OCI-LY3 (cell line): Measurements from ENCODE around the gene KCNMA1.

ENCODE experiments used
- EZH2phosphoT487 ChIP-seq: fragments of 200-600 bp; shearing (Covaris generic); IDR thresholded peaks from 2 replicates; pipeline ENCODE4 v1.6.1; 2018; ENCODE audit warnings: antibody characterized with exemption, mixed run types, low read depth
- TF ChIP-seq, protein P1 (sequence below): fragments of 200-600, 300-600 bp; sonication (generic); IDR thresholded peaks from 2 replicates; pipeline ENCODE4 v1.5.1; 2014; ENCODE audit warnings: antibody characterized with exemption, low read length, low read depth

DNA sequence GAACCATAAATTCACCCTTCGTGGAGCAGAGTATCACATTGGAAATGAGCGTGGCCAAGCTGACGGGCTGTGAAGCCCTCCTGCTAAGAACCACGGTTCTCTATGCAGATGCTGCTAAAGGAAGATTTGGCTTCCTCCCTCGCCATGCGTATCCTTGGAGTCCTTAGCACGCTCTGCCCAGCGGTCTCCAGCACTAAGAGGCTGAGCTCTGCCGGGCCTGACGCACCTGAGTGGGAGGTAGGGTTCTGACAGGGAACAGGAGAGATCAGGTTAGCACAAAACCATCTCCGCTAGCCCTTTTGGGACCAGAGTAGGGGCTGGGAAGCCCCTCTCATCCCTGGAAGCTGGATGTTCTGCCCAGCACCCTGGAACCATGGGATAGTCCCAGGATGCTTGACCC is 225.8 kb downstream of the KCNMA1 start:
- TF ChIP-seq, protein P1, sequence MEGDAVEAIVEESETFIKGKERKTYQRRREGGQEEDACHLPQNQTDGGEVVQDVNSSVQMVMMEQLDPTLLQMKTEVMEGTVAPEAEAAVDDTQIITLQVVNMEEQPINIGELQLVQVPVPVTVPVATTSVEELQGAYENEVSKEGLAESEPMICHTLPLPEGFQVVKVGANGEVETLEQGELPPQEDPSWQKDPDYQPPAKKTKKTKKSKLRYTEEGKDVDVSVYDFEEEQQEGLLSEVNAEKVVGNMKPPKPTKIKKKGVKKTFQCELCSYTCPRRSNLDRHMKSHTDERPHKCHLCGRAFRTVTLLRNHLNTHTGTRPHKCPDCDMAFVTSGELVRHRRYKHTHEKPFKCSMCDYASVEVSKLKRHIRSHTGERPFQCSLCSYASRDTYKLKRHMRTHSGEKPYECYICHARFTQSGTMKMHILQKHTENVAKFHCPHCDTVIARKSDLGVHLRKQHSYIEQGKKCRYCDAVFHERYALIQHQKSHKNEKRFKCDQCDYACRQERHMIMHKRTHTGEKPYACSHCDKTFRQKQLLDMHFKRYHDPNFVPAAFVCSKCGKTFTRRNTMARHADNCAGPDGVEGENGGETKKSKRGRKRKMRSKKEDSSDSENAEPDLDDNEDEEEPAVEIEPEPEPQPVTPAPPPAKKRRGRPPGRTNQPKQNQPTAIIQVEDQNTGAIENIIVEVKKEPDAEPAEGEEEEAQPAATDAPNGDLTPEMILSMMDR = no peak
- TF ChIP-seq EZH2phosphoT487 = no peak
